Subcutaneous abdominal adipose tissue (tissue), 5 donors: ENCODE measurements around the gene MVP.
"Not testable (repeated sequence)": the region's sequence is repeated elsewhere in the genome, so short reads cannot be mapped to it uniquely, and the experiment has no call there.

Experiments used
- H3K27ac ChIP-seq: one replicate; pipeline ENCODE4 v1.7.0; 2013; ENCODE audit warnings: low read depth, mild to moderate bottlenecking, inconsistent platforms, low read length, moderate library complexity
- H3K27me3 ChIP-seq, 5 donors: one replicate each; pipeline ENCODE4 v1.7.0; 2013; ENCODE audit warnings: low read length in 5 of 5, inconsistent platforms in 1 of 5; ENCODE audit not compliant: control insufficient read depth in 5 of 5, insufficient read depth in 4 of 5
- H3K36me3 ChIP-seq, 5 donors: one replicate each; pipeline ENCODE4 v1.7.0; 2013; ENCODE audit warnings: low read length in 5 of 5; ENCODE audit not compliant: control insufficient read depth in 5 of 5, insufficient read depth in 5 of 5
- H3K4me1 ChIP-seq, 5 donors: one replicate each; pipeline ENCODE4 v1.7.0; 2013; ENCODE audit warnings: low read length in 5 of 5, mild to moderate bottlenecking in 3 of 5, moderate library complexity in 1 of 5; ENCODE audit not compliant: control insufficient read depth in 5 of 5, insufficient read depth in 5 of 5
- H3K4me3 ChIP-seq, 5 donors: one replicate each; pipeline ENCODE4 v1.7.0; 2013; ENCODE audit warnings: low read length in 5 of 5, low read depth in 1 of 5
- H3K9ac ChIP-seq, 5 donors: one replicate each; pipeline ENCODE4 v1.7.0; 2013; ENCODE audit warnings: low read length in 5 of 5, mild to moderate bottlenecking in 4 of 5, moderate library complexity in 3 of 5
- H3K9me3 ChIP-seq, 5 donors: one replicate each; pipeline ENCODE4 v1.7.0; 2013; ENCODE audit warnings: low read length in 5 of 5; ENCODE audit not compliant: control insufficient read depth in 5 of 5
- donor health status: healthy.
- donor health status: healthy.
- donor health status: healthy.
- donor health status: healthy.
- donor health status: healthy.

Gene MVP

GRCh38 chr16:29889372-29889771 lies 69.1 kb downstream of the MVP start:
- not testable (repeated sequence) for H3K27ac ChIP-seq, H3K4me3 ChIP-seq, H3K27me3 ChIP-seq, H3K4me1 ChIP-seq, H3K9ac ChIP-seq, H3K36me3 ChIP-seq, H3K9me3 ChIP-seq

- H3K4me3 ChIP-seq: no peak overlapping the region
- H3K27ac ChIP-seq: no peak overlapping the region
- H3K9me3 ChIP-seq: no peaks in the 10 kb centered on the region
- H3K4me1 ChIP-seq: no peaks in the 10 kb centered on the region
- H3K27me3 ChIP-seq: peaks cover 0 to 5% (median 2%) of the 10 kb centered on the region in 5 donors
- no peaks in the 10 kb centered on the region for H3K36me3 ChIP-seq
- no peak overlapping the region for H3K9ac ChIP-seq
Measured at GRCh38 chr16:29891525-29892457, 71.5 kb downstream of the MVP start.

- no peak overlapping the region for H3K4me3 ChIP-seq
- H3K9ac ChIP-seq: no peak overlapping the region
- peaks cover 0 to 8% (median 3%) of the 10 kb centered on the region in 5 donors for H3K27me3 ChIP-seq
- no peaks in the 10 kb centered on the region for H3K4me1 ChIP-seq
- H3K27ac ChIP-seq: no peak overlapping the region
- no peaks in the 10 kb centered on the region for H3K9me3 ChIP-seq
- no peaks in the 10 kb centered on the region for H3K36me3 ChIP-seq
Measured at GRCh38 chr16:29892458-29892813, 72.2 kb downstream of the MVP start.

- Histone ChIP-seq H3K4me1 (no peaks in the 10 kb centered on the region), H3K9me3 (no peaks in the 10 kb centered on the region), H3K4me3 (no peak overlapping the region), H3K36me3 (no peaks in the 10 kb centered on the region), H3K27me3 (peaks cover 8 to 18% (median 13%) of the 10 kb centered on the region in 5 donors), H3K27ac (no peak overlapping the region), H3K9ac (no peak overlapping the region)
Measured at GRCh38 chr16:29893553-29893952, 73.3 kb downstream of the MVP start.

GRCh38 chr16:29894352-29894751 lies 74.1 kb downstream of the MVP start:
- H3K27ac ChIP-seq: no peak overlapping the region
- no peak overlapping the region for H3K9ac ChIP-seq
- H3K36me3 ChIP-seq: no peaks in the 10 kb centered on the region
- no peak overlapping the region for H3K4me3 ChIP-seq
- H3K4me1 ChIP-seq: peaks cover 0 to 5% (median 0%) of the 10 kb centered on the region in 5 donors
- peaks cover 8 to 21% (median 17%) of the 10 kb centered on the region in 5 donors for H3K27me3 ChIP-seq
- H3K9me3 ChIP-seq: no peaks in the 10 kb centered on the region

GRCh38 chr16:29896841-29897240 lies 76.6 kb downstream of the MVP start:
- H3K4me3 ChIP-seq: no peak overlapping the region
- H3K4me1 ChIP-seq: peaks cover 0 to 17% (median 11%) of the 10 kb centered on the region in 5 donors
- no peak overlapping the region for H3K9ac ChIP-seq
- no peak overlapping the region for H3K27ac ChIP-seq
- peaks cover 8 to 25% (median 19%) of the 10 kb centered on the region in 5 donors for H3K27me3 ChIP-seq
- H3K9me3 ChIP-seq: no peaks in the 10 kb centered on the region
- H3K36me3 ChIP-seq: no peaks in the 10 kb centered on the region

GRCh38 chr16:29897333-29897732 lies 77.1 kb downstream of the MVP start:
- Histone ChIP-seq H3K9me3 (no peaks in the 10 kb centered on the region), H3K27me3 (peaks cover 8 to 25% (median 19%) of the 10 kb centered on the region in 5 donors), H3K36me3 (no peaks in the 10 kb centered on the region), H3K9ac (no peak overlapping the region), H3K27ac (no peak overlapping the region), H3K4me3 (no peak overlapping the region), H3K4me1 (peaks cover 0 to 17% (median 11%) of the 10 kb centered on the region in 5 donors)
